Keratinocyte (primary cell): ENCODE results near the gene PLSCR4. TPM values are rescaled to one million over a fixed set of nuclear protein-coding genes. Genes with fewer than 3 reads are reported as not detected.

Experiments used
- DNase-seq: peaks from one replicate; pipeline ENCODE4 v3.0.0-alpha.2; 2011; ENCODE audit warnings: low read depth, missing footprints, low spot score
- FAIRE-seq: peaks from 2 replicates; lab custom pipeline; 2011; peaks lifted over from hg19 to GRCh38; lab: Jason Lieb, UNC
- H2AFZ ChIP-seq: 2 replicates; pipeline ENCODE4 v1.6.0; 2012; ENCODE audit warnings: low read length, control low read depth, inconsistent platforms; ENCODE audit not compliant: control insufficient read depth
- H3K27ac ChIP-seq: 2 replicates; pipeline ENCODE4 v1.5.1; 2011; ENCODE audit warnings: low read length; ENCODE audit not compliant: control insufficient read depth, insufficient read depth
- H3K27me3 ChIP-seq: 3 replicates; pipeline ENCODE4 v1.6.0; 2011; ENCODE audit warnings: low read length; ENCODE audit not compliant: control insufficient read depth, insufficient read depth; ENCODE audit errors: extremely low read depth
- H3K36me3 ChIP-seq, 2 experiments: 2 replicates in 1 of 2; 3 replicates in 1 of 2; pipeline ENCODE4 v1.5.1; 2011; ENCODE audit warnings: low read length in 2 of 2, mild to moderate bottlenecking in 1 of 2; ENCODE audit not compliant: control insufficient read depth in 2 of 2, insufficient read depth in 2 of 2; ENCODE audit errors: extremely low read depth in 1 of 2
- H3K4me1 ChIP-seq: 3 replicates; pipeline ENCODE4 v1.5.1; 2011; ENCODE audit warnings: low read length; ENCODE audit not compliant: control insufficient read depth, insufficient read depth; ENCODE audit errors: extremely low read depth
- H3K4me2 ChIP-seq: 3 replicates; pipeline ENCODE4 v1.6.0; 2011; ENCODE audit warnings: low read depth, low read length; ENCODE audit not compliant: control insufficient read depth, insufficient read depth; ENCODE audit errors: extremely low read depth
- H3K4me3 ChIP-seq, 3 experiments: fragments of 200-600 bp in 1 of 3; sonication (generic) in 1 of 3; 2 replicates in 2 of 3; 3 replicates in 1 of 3; pipeline ENCODE4 v1.5.1; 2011 to 2016; ENCODE audit warnings: low read length in 3 of 3, mild to moderate bottlenecking in 3 of 3, control low read depth in 2 of 3, inconsistent platforms in 1 of 3, low read depth in 1 of 3, mixed read lengths in 1 of 3, mixed run types in 1 of 3, moderate library complexity in 1 of 3; ENCODE audit not compliant: control insufficient read depth in 2 of 3, insufficient read depth in 2 of 3; ENCODE audit errors: extremely low read depth in 1 of 3
- H3K79me2 ChIP-seq: 2 replicates; pipeline ENCODE4 v1.6.0; 2012; ENCODE audit warnings: low read length; ENCODE audit not compliant: control insufficient read depth, insufficient read depth
- H3K9ac ChIP-seq: 3 replicates; pipeline ENCODE4 v1.6.0; 2011; ENCODE audit warnings: low read length; ENCODE audit not compliant: control insufficient read depth, insufficient read depth; ENCODE audit errors: extremely low read depth
- H3K9me1 ChIP-seq: 3 replicates; pipeline ENCODE4 v1.6.0; 2011; ENCODE audit warnings: low read length; ENCODE audit not compliant: control insufficient read depth, insufficient read depth; ENCODE audit errors: extremely low read depth
- H3K9me3 ChIP-seq: 2 replicates; pipeline ENCODE4 v1.5.1; 2012; ENCODE audit warnings: low read depth, low read length; ENCODE audit not compliant: control insufficient read depth
- H4K20me1 ChIP-seq: 3 replicates; pipeline ENCODE4 v1.6.0; 2011; ENCODE audit warnings: low read length; ENCODE audit not compliant: control insufficient read depth, insufficient read depth; ENCODE audit errors: extremely low read depth
- EZH2 ChIP-seq: IDR thresholded peaks from one replicate; pipeline ENCODE4 v1.6.1; 2012; ENCODE audit warnings: inconsistent platforms, mild to moderate bottlenecking, low read length, moderate library complexity
- dilution Hi-C: fragments of 300-500 bp; cut with MboI; formaldehyde crosslinking; loops from one replicate; pipeline ENCODE4 v1.7.0; 2020; ENCODE audit warnings: low sequenced_read_pairs; ENCODE audit not compliant: extremely low pct_ligation_motif_present
- polyA plus RNA-seq, 5 experiments: library from polyadenylated mRNA; depleted of rRNA in 3 of 5; stranded (reverse) in 3 of 5; stranded (forward) in 1 of 5; unstranded in 1 of 5; fragments of >200 nt; gene quantifications; 1 replicate in 1 of 5; 2 replicates in 3 of 5; 3 replicates in 1 of 5; pipeline versions ENCODE4 v1.2.1 to v1.2.3, GENCODE V29; 2011 to 2012; ENCODE audit warnings: missing spikeins in 2 of 5, low read depth in 1 of 5, low replicate concordance in 1 of 5
- TF ChIP-seq, protein P1 (sequence below), 3 experiments: IDR thresholded peaks in 1 of 3; conservative IDR thresholded peaks in 1 of 3; optimal IDR thresholded peaks in 1 of 3; 2 replicates in 2 of 3; 3 replicates in 1 of 3; pipeline versions ENCODE3 to v1.5.1; 2011; ENCODE audit warnings: low read length in 3 of 3, mild to moderate bottlenecking in 3 of 3, moderate library complexity in 2 of 3, control low read depth in 1 of 3, inconsistent platforms in 1 of 3; ENCODE audit not compliant: insufficient read depth in 2 of 3; ENCODE audit errors: extremely low read depth in 1 of 3

Gene PLSCR4
- polyA plus RNA-seq, 1 donor (not counting 4 experiments of a cell fraction or from before 2014, with no cell fraction given), result 1.5 TPM

GRCh38 chr3:146243559-146243958 is 7.3 kb downstream of the PLSCR4 start:
- FAIRE-seq, result no peak
- no peak overlapping the region for H3K9ac ChIP-seq

GRCh38 chr3:146241523-146242240 is 9.2 kb downstream of the PLSCR4 start:
- Histone ChIP-seq H3K4me3 (no peak overlapping the region), H3K36me3 (no peaks in the 10 kb centered on the region), H3K27me3 (no peaks in the 10 kb centered on the region), H4K20me1 (no peaks in the 10 kb centered on the region), H3K27ac (no peak overlapping the region), H3K9ac (no peak overlapping the region), H2AFZ (no peak overlapping the region), H3K9me1 (no peaks in the 10 kb centered on the region), H3K9me3 (no peaks in the 10 kb centered on the region), H3K4me2 (no peak overlapping the region), H3K79me2 (no peaks in the 10 kb centered on the region), H3K4me1 (no peaks in the 10 kb centered on the region)
- TF ChIP-seq, protein P1, sequence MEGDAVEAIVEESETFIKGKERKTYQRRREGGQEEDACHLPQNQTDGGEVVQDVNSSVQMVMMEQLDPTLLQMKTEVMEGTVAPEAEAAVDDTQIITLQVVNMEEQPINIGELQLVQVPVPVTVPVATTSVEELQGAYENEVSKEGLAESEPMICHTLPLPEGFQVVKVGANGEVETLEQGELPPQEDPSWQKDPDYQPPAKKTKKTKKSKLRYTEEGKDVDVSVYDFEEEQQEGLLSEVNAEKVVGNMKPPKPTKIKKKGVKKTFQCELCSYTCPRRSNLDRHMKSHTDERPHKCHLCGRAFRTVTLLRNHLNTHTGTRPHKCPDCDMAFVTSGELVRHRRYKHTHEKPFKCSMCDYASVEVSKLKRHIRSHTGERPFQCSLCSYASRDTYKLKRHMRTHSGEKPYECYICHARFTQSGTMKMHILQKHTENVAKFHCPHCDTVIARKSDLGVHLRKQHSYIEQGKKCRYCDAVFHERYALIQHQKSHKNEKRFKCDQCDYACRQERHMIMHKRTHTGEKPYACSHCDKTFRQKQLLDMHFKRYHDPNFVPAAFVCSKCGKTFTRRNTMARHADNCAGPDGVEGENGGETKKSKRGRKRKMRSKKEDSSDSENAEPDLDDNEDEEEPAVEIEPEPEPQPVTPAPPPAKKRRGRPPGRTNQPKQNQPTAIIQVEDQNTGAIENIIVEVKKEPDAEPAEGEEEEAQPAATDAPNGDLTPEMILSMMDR (optimal IDR thresholded peaks at IDR 0.05 in 1 of 3, IDR thresholded peaks at IDR 0.05 in 1 of 3, conservative IDR thresholded peaks at IDR 0.05 in 1 of 3; ENCODE audit: extremely low read depth in 1 of 3, insufficient read depth in 2 of 3, low read length in 3 of 3), result no peak
- TF ChIP-seq EZH2, result no peak
- dilution Hi-C loops, result no loop called here
- FAIRE-seq (no peak), DNase-seq (no peak)

More at GRCh38 chr3:146243559-146243958, 7.3 kb downstream of the PLSCR4 start:
- Histone ChIP-seq H3K4me3 (no peak overlapping the region), H3K4me2 (no peak overlapping the region), H3K27ac (no peak overlapping the region), H4K20me1 (no peaks in the 10 kb centered on the region), H3K27me3 (no peaks in the 10 kb centered on the region), H3K36me3 (no peaks in the 10 kb centered on the region), H3K9me1 (no peaks in the 10 kb centered on the region), H3K9me3 (no peaks in the 10 kb centered on the region), H3K79me2 (no peaks in the 10 kb centered on the region), H3K4me1 (no peaks in the 10 kb centered on the region), H2AFZ (no peak overlapping the region)
- DNase-seq, result no peak
- dilution Hi-C loops, result no loop called here
- TF ChIP-seq, protein P1 (optimal IDR thresholded peaks at IDR 0.05 in 1 of 3, IDR thresholded peaks at IDR 0.05 in 1 of 3, conservative IDR thresholded peaks at IDR 0.05 in 1 of 3; ENCODE audit: extremely low read depth in 1 of 3, insufficient read depth in 2 of 3, low read length in 3 of 3), result no peak
- no peak for TF ChIP-seq EZH2
